Measurements from ENCODE around the gene BTNL8.

BTNL8 gene, protein sequence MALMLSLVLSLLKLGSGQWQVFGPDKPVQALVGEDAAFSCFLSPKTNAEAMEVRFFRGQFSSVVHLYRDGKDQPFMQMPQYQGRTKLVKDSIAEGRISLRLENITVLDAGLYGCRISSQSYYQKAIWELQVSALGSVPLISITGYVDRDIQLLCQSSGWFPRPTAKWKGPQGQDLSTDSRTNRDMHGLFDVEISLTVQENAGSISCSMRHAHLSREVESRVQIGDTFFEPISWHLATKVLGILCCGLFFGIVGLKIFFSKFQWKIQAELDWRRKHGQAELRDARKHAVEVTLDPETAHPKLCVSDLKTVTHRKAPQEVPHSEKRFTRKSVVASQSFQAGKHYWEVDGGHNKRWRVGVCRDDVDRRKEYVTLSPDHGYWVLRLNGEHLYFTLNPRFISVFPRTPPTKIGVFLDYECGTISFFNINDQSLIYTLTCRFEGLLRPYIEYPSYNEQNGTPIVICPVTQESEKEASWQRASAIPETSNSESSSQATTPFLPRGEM

DNA sequence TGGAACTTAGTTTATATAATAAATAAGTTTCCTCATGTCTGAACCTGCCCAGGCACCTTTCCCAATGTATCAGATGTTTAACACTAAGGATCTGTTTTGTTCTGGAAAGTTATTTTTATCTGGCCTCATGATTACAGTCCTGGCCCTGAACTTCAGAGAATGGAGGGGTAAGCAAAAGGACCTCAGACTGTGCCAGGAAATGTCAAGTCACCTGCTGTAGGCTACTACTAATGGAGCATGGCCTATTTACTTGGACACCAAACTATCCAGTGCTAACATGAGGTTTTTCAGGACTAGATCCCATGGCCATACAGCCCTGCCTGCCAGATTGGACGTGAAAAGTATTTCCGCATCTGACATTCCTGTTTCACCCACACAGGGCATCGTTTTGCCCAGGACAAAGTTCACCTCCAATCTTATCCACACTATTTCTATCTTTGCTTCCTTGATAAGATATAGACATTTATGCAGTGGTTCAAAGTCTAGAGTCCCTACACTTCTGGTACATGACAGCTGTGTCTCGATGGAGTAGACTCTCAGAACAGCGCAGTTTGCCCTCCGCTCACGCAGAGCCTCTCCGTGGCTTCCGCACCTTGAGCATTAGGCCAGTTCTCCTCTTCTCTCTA lies at the start of gene BTNL8:
Gene BTNL8, plus strand, starts transcription at position 539 of the 626 bp plus-strand sequence. CDS start 152 bp downstream, outside the sequence.
- DNase-seq (ENCODE audit: low spot score) = no peak

- DNase-seq (ENCODE audit: low spot score) = no peak
These were observed 49.1 kb upstream of the BTNL8 start for GRCh38 chr5:180849827-180850226.

GRCh38 chr5:180850434-180851078 lies 48.4 kb upstream of the BTNL8 start:
- DNase-seq (ENCODE audit: low spot score) = no peak

DNA sequence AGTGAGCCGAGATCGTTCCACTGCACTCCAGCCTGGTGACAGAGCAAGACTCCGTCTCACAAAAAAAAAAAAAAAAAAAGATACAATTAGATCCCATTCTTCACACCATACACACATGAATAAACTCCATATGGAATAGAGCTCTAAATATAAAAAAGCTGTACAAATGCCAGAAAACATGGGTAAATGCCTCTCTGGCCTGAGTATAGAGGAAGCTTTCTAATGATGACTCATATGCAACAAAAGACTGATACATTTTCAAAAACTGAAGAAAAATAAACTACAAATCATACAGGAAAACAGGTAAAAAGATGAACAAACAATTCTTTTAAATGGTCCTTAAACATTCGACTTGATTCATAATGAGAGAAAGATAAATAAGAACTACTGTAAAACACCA lies 46.5 kb upstream of the BTNL8 start:
- no peak for DNase-seq (ENCODE audit: low spot score)

GRCh38 chr5:180853121-180853847 lies 45.7 kb upstream of the BTNL8 start:
- DNase-seq (ENCODE audit: low spot score) = no peak

GRCh38 chr5:180853848-180854176 lies 45.1 kb upstream of the BTNL8 start:
- DNase-seq (ENCODE audit: low spot score) = no peak

DNA sequence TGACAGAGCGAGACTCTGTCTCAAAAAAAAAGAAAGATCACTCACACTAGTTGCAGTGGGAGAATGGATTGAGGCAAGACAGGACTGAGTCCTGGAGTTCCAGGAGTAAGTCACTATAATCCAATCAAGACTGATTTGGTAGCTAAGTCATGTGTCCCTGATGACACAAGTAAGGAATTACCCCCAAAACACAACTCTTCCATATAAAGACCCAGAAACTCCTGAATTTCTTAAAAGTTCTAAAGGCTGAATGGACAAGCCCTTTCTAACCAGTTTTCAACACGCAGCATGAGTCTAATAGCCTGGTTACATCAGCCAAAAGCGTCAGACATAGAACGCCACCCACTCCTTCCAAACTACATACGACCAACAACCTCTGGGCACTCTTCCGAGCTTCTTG lies 40.4 kb upstream of the BTNL8 start:
- DNase-seq (ENCODE audit: low spot score) = no peak

- peak; percentile 53 for DNase-seq (ENCODE audit: low spot score)
These were observed 38.6 kb upstream of the BTNL8 start for GRCh38 chr5:180860273-180860886.

DNA sequence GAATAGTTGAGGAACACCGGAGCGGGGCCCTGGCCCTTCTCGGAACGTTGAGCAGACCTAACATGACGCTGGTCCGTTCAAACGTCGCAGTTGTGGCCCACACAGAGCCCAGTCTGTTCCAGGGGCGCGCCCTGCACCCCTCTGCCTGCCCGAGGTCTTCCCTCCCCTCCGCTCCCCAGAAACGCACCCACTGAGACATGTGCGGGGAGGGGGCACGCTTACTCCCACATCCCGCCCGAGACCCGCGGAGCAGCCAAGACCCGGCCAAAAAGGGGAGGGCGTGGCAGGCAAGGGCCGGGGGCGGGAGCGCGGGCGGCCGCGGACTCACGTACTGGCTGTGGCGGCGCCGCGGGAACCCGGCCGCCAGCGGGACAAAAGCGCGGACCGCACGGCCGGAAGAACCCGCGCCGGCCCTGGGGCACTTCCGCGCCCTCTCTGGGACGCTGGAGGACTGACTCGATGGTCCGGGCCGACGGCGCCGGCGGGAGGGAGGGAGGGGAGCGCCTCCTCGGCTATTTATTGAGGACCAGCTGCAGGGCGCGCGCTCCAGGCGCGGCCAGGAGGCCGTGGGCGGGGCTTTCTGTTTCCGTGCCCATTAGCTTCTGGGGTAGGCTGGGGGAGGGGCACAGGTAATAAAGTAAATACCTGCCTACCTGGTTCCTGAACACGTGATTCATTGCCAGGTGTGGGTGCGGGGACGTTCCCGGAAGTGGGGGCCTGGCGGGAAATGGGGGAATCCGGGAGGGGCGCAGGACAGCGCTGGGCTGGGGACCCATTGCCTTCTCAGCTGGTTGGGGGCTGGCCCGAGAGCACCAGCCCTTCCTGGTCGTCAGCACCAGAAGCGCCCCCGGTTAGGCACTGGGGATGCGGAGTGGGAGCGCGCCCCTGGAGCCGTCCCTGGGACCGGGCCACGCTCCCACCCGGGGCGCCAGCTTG lies 37.8 kb upstream of the BTNL8 start, which contains the start of gene ZFP62:
Gene ZFP62, minus strand, starts transcription at position 390 of the 936 bp plus-strand sequence. Its CDS starts 57 bp downstream, at position 333.
- peak; percentile 81 for DNase-seq (ENCODE audit: low spot score)

- no peak for DNase-seq (ENCODE audit: low spot score)
These were observed 36.3 kb upstream of the BTNL8 start for GRCh38 chr5:180862645-180863044.

DNA sequence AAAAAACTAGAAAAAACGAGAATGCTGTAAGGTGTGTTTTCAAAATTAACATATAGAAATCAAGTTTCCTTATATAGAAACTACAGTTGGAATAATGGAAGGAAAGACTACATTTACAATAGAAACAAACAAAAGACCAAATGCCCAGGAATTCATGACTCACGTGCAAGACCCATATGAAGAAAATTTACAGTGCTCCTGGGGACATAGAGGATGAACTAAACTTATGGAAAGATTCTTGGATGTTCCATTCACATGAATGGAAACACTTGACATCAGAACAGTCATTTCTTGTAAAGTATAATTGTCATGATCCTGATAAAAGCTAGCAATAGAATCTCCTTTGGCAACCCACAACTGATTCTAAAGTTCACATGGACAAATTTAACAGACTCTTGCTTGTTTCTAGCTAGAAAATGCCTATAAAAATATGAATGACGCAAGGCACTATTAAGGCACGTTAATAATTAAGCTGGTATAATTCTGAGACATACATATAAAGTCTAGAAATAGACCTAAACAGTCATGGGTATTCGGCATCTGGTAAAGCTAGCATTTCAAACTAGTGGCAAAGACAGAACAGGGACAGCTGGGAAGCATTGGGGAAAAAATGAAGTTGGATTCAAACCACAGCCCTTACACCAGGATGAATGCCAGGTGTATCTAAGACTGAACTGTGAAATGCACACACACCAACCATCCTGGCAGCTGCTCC lies 32.8 kb upstream of the BTNL8 start:
- DNase-seq (ENCODE audit: low spot score) = no peak

GRCh38 chr5:180866985-180867384 lies 32.0 kb upstream of the BTNL8 start:
- no peak for DNase-seq (ENCODE audit: low spot score)

DNA sequence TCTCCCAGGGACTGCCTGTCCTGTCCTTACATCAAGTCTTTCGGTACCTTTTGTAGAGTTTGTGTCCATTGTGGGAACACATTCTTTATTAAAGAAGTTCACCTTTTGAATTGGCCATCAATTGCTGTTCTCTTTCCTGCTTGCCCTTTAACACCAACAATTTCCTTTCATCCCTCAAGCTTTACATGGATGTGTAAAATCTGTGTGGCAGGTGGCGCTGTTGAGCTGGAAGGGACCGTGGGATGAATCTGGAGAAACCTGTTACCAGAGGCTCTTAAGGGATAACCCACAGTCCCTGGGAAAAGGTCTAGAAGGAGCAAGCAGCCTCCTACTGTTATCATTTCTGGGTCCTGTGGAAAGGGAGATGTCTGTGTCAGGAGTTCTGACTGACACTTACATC lies 30.0 kb upstream of the BTNL8 start:
- DNase-seq (ENCODE audit: low spot score) = peak; percentile 78

DNA sequence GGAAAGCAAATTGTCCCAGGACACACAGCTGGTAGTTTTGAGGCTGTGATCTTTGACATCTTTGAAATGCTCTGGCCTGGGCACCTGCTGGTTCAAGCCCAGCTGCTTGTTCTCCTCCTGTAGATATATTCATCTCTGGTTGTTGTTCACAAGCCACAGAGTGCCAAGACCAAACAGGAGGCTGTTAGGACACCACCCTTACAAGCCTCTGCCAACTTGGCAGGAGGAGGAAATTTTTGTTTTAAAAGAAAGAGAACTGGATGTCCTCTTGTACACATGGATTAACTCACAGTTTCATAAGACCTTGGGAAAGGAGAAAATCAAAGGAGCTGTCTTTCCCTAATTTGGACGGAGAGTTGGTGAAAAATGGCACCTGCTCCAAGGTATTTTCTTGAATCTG lies 29.4 kb upstream of the BTNL8 start:
- no peak for DNase-seq (ENCODE audit: low spot score)

- no peak for DNase-seq (ENCODE audit: low spot score)
These were observed 28.5 kb upstream of the BTNL8 start for GRCh38 chr5:180870276-180871068.

DNA sequence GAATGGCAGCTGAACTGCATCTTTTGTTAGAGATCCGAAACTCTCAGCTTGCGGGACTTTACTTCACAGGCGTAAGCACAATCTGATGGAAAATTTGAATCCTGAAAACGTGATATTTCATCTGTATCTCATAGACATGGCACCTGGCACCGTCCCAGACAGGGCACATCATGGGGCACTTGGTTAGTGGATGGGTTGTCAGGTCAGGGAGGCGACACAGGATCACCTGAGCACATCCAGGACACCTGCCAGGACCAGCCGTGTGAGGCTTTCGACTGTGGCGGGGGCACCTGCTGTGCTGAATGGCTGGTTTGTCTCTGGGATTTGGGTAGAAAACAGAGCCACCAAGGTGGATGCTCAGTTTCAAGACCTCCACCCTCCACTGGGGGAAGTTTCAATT lies 26.5 kb upstream of the BTNL8 start:
- no peak for DNase-seq (ENCODE audit: low spot score)

DNA sequence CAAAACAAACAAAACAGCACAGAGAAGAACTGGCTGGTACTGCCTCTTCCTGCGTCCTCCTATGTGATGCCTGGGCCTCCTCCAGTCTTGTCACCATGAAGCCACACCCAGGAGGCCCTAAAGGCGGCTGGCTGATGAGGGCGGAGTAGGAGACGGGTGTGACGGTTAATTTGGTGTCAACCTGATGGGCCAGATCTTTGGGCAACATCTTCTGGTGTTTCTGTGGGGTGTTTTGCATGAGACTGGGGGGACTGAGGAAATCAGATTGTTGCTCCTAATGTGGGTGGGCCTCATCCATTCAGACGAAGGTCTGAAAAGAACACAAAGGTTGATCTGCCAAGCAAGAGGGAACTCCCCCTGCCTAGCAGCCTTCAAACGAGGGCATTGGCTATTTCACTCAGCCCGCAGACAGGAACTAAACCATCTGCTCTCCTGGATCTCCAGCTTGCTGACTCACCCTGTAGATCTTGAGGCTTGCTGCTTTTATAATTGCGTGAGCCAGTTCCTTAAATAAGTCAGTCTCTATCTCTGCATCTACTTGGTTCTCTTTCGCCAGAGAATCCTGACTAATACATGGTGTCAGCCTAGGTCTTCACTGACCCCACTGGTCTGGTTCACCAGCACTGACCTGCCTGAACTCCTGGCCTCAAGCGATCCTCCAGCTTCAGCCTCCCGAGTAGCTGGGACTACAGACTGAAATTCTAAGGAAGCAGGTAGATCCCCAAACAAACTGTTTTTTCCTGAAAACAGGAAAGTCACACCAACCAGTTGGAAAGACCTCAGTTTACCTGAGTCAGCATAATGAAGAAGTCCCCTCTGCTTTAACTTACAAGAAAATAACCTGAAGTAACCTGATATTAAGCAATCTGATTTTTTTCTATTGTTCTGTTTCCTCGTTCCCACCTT lies 25.1 kb upstream of the BTNL8 start:
- peak; percentile 70 for DNase-seq (ENCODE audit: low spot score)

All from hematopoietic multipotent progenitor cell treated with erythropoietin and hydrocortisone succinate and interleukin-3 and kit ligand, for 15 days (in vitro differentiated cells).